ENCODE measurements around the gene DHRS7C. TPM values are rescaled to one million over a fixed set of nuclear protein-coding genes. Genes with fewer than 3 reads are reported as not detected.
A peak's percentile ranks its signal among the peaks of the same experiment; 100 is the strongest.

The DHRS7C gene, protein sequence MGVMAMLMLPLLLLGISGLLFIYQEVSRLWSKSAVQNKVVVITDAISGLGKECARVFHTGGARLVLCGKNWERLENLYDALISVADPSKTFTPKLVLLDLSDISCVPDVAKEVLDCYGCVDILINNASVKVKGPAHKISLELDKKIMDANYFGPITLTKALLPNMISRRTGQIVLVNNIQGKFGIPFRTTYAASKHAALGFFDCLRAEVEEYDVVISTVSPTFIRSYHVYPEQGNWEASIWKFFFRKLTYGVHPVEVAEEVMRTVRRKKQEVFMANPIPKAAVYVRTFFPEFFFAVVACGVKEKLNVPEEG
- total RNA-seq (under 1 TPM in 1 of 2 donors, not detected in 1; 0.79 TPM), polyA plus RNA-seq (ENCODE audit: insufficient read depth, low read depth, low replicate concordance) (0.46 TPM)
- long read RNA-seq, donor 1: 0 reads
- long read RNA-seq, donor 2: 0 reads

DNA sequence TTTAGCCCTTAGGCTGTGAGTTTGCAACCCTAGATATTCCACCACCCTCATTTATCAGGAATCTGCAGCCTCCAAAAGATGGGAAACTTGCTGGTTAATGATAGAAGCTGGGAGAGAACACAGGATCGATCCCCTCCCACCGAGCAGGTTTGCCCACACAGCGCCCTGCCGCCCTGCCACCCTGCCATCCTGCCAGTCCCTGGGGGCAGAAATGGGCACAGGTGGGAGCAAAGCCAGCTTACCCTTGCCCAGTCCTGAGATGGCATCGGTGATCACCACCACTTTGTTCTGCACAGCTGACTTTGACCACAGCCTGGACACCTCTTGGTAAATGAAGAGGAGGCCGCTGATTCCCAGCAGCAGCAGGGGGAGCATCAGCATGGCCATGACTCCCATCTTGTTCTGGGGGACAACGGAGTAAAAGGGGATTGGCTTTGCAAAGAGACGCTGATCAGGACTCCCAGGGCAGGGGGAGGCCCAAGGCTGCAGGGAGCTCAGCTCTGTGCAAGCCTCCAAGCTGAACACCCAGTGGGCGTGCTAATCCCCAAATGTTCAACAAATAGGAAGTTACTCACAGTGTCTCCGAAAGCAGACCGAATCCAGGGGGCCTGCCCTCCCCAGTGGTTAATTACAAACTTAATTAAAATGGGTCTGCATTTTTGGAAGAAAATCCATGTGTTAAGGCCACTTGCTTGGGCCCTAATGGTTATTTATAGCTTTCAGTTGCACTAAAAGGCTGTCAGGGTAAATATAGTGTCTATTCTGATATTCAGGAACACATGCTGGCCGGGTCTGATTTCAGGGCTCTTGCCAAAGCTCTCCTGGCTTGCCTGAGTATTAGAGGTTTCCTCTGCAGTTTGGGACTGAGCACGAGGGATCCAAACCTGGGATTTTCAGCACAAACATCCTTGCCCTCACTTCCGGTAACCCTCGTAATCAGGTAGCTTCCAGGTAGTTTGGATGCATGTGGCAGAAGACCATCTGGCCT, at the start of gene DHRS7C:
DHRS7C (minus strand) TSS at position 704 of the 988 bp plus-strand sequence; CDS start at position 396, 308 bp downstream.
- 68 to 75% methylated on average over 15 of the region's 15 CpGs for WGBS, 2 donors

DNA sequence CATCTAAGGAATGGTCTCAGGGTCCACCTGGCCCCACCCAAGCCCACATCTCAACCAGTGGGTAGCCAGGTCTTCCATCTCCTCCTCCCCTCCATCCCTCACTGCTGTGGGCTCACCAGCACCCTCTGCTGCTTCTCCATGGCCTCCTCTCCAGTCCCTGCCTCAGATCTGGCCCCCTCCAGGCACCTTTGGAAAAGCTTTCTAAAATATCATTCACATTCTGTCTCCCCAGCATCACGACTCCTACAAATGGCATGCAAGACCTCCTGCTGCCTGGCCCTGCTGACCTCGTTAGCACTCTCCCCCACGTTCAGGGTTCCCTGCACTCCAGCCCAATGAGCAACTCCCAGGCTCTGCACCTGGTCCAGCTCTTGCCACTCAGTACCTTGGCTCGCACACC, 48.0 kb upstream of the DHRS7C start:
- Histone ChIP-seq H3K4me3 (no peak overlapping the region), H3K27me3 (no peaks in the 10 kb centered on the region), H3K27ac (no peak overlapping the region), H3K36me3 (ENCODE audit: low read depth, missing control alignments) (no peaks in the 10 kb centered on the region), H3K9me3 (no peaks in the 10 kb centered on the region), H3K4me1 (peaks cover 34% of the 10 kb centered on the region)
- intact Hi-C loops (cut with DNase I; ENCODE audit: low total_unique reads): no loop called here
- 54 to 66% methylated on average over 4 of the region's 4 CpGs for WGBS, 2 donors
- no peak for DNase-seq
- TF ChIP-seq, protein P1, sequence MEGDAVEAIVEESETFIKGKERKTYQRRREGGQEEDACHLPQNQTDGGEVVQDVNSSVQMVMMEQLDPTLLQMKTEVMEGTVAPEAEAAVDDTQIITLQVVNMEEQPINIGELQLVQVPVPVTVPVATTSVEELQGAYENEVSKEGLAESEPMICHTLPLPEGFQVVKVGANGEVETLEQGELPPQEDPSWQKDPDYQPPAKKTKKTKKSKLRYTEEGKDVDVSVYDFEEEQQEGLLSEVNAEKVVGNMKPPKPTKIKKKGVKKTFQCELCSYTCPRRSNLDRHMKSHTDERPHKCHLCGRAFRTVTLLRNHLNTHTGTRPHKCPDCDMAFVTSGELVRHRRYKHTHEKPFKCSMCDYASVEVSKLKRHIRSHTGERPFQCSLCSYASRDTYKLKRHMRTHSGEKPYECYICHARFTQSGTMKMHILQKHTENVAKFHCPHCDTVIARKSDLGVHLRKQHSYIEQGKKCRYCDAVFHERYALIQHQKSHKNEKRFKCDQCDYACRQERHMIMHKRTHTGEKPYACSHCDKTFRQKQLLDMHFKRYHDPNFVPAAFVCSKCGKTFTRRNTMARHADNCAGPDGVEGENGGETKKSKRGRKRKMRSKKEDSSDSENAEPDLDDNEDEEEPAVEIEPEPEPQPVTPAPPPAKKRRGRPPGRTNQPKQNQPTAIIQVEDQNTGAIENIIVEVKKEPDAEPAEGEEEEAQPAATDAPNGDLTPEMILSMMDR (IDR thresholded peaks at IDR 0.05): no peak
- TF ChIP-seq POLR2A (IDR thresholded peaks at IDR 0.05): no peak

More for the DNA sequence above, at the start of gene DHRS7C:
- DNase-seq: no peak
- no peak for TF ChIP-seq POLR2A (IDR thresholded peaks at IDR 0.05)
- TF ChIP-seq, protein P1 (IDR thresholded peaks at IDR 0.05): no peak
- no peaks in the 10 kb centered on the region for H3K4me1 ChIP-seq
- no peak within 1 kb of the TSS for H3K4me3 ChIP-seq
- no peaks in the 10 kb centered on the region for H3K36me3 ChIP-seq (ENCODE audit: low read depth, missing control alignments)
- no peaks in the 10 kb centered on the region for H3K27me3 ChIP-seq
- H3K27ac ChIP-seq: no peak within 1 kb of the TSS
- H3K9me3 ChIP-seq: no peaks in the 10 kb centered on the region
- intact Hi-C loops (cut with DNase I; ENCODE audit: low total_unique reads): no loop called here

DNA sequence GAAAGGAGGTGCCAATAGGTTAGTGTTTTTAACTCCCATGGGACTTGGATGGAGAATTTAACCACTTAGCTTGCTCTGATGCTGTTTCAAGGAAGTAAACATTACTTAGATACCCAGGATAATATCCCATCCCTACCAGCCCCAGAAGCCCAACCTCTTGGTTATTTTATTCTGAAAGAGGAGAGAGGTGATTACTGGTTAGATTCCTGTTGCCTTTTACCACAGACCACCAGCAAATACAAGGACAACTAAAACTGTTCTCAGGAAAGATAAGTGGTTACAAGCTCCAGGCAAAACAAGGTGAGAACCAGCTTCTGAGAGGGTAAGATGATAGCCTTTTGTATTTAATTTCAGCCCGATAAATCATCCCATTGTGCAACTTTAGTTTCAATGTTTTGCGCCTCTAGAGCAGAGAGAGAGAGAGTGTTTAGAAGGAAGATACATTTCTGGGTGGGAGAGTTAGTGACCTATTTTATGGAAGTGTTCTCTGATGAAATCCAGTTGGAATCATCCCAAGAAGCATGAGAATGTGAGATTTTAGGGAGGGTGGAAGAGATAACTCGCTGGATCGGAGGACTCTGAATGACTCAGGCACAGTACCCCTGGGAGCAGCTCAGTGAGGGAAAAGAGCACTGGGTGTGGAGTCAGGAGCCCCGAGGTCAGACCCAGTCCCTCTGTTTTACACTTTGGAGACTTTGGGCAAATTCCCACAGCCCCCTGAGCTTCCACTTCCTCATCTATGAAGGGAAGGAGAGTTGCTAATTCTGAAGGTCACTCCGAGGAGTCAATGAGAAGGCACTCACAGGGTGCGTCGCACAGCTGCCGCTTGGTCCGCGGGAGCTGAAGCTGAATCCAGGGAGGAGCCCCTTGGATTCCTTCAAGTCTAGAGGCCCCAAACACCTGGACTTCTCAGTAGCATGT, 46.4 kb upstream of the DHRS7C start:
- H3K4me1 ChIP-seq: peaks cover 28% of the 10 kb centered on the region
- H3K27ac ChIP-seq: peak overlapping the region; percentile 60 to 67
- no peaks in the 10 kb centered on the region for H3K9me3 ChIP-seq
- intact Hi-C loops (cut with DNase I; ENCODE audit: low total_unique reads): no loop called here
- H3K27me3 ChIP-seq: no peaks in the 10 kb centered on the region
- 10 to 19% methylated on average over 11 of the region's 11 CpGs for WGBS, 2 donors
- no peak overlapping the region for H3K4me3 ChIP-seq
- no peaks in the 10 kb centered on the region for H3K36me3 ChIP-seq (ENCODE audit: low read depth, missing control alignments)
- TF ChIP-seq, protein P1 (IDR thresholded peaks at IDR 0.05): no peak
- TF ChIP-seq POLR2A (IDR thresholded peaks at IDR 0.05): no peak
- DNase-seq: peak; percentile 79

DNA sequence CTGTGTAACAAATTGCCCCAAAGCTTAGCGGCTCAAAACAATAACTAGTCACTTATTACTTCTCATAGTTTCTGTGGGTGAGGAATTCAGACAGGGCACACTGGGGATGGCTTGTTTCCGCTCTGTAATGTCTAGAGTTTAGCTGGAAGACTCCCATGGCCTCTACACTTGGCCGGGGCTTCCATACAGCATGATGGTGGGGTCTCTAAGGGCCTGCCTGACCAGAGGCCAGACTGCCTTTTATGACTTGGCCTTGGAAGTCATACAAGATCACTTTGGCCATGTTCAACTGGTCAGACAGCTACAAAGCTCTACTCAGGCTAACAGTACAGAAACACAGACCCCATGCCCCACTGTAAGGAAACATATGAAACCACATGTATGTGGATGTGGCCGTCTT, 42.5 kb upstream of the DHRS7C start:
- 90 to 96% methylated on average over 4 of the region's 4 CpGs for WGBS, 2 donors
- TF ChIP-seq, protein P1 (IDR thresholded peaks at IDR 0.05): no peak
- no peak for TF ChIP-seq POLR2A (IDR thresholded peaks at IDR 0.05)
- Histone ChIP-seq H3K27me3 (no peaks in the 10 kb centered on the region), H3K9me3 (no peaks in the 10 kb centered on the region), H3K27ac (no peak overlapping the region), H3K4me1 (peaks cover 21% of the 10 kb centered on the region), H3K36me3 (ENCODE audit: low read depth, missing control alignments) (no peaks in the 10 kb centered on the region), H3K4me3 (no peak overlapping the region)
- peak; percentile 9 for DNase-seq
- intact Hi-C loops (cut with DNase I; ENCODE audit: low total_unique reads): no loop called here

Measured in testis (tissue), 5 donors.